HK-2 (cell line): ENCODE measurements around the gene AKAP6.

Source experiments
- DNase-seq: peaks from one replicate; pipeline ENCODE4 v3.0.0-alpha.2; 2018; ENCODE audit not compliant: unreplicated experiment

The AKAP6 gene

DNA sequence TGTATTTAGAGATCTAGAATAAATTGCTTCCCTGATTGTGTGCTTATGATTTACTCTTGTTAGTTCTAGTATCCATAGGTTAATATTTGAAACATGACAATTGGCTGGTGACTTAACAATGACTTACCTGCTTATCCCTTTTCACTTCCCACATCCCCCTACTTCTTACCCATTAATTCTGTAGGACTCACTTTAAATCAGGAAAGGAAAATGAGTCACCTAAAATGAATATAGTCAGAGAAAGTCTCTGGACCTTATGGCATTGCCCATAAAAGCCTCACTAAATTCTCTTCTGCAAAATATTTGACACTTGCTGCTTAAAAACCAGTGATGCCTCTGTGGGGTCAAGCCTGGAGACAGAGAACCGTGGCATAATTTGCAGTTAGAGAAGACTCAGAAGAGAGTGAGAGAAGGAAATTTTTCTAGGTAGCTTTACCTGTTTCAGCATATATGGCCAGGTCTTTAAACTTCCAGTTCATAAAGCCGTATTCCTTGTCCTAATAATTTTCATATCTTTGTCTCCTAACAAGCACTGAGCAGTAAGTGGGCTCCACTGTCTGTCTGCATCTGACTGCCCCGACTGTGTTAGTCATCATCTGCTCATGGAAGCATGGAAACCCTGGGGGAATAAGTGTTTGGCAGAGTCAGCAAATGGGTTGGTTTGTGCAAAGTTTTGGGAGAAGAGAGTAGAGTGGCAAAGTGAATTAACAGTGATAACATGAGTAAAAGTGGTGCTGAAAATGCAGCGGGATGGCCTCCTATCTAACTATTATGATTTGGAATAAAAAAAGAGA lies 294.4 kb downstream of the AKAP6 start:
- DNase-seq: no peak

DNA sequence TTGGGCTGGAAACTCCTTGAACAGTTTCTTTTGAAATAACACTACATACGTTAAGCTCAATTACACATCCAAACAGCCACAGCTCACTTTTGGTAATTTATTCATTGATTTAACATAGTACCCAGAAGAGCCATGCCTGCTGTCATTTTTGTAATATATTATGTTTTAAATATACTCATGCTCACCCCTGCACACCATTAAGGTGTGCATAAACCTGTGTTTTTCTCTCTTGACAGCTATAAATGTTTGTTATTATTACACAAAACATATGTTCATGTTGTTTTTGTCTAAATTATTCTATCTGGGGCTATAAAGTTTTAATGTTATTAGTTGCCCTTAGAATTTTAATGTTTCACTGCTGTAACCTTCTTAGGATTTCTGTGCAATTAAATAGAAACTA lies 296.1 kb downstream of the AKAP6 start:
- DNase-seq: no peak

DNA sequence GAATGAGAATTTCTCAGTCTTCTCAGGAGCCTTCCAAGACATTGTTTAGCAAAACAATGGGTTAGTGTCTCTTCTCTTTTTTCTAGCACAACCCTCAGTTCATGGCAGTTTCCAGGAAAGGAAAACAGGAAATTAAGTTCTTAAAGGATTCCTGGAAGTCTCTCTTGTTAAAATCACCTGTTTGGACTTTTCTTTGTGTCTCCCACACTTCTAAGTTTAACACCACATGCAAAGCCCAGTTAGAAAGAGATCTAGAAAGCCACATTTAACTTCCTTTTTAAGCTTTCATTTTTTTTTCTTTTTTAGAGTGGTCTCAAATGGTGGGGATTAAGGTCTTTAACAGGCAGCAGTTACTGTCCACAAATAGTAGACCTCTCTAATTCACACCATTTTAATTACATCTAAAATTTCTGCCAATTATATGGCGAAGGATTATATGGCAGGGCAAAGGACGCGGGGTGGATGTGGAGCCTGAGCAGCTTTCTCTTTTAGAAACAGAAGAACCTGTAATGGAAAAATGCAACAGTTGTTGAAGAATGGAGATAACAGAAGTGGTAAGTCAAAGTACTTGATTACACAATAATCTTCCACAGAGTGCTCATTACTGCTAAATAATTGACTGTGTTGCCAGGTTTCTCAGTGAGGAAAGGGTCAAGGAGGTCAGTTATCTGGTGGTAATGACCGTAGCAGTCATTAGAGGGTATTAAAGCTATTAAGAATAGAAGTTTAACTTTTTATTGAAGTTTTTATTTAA lies 298.6 kb downstream of the AKAP6 start:
- no peak for DNase-seq

DNA sequence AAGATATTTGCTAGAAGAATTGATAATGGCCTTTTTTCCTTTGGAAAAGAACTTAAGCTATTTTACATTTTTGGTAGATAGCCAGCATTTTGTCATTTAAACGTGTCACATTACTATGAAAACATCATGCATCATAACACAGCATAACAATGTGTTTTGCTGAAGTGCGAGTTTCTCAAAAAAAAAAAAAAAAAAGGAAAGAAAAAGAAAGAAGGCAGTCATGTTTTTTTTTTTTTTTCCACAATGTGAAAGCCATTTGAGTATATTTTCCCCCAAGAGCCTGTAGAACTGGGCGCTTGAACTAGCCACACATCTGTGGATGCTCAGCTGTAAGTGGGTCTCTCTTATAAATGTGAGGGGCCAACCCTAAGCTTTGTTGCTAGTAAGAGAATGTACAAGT lies 300.1 kb downstream of the AKAP6 start:
- DNase-seq: no peak

DNA sequence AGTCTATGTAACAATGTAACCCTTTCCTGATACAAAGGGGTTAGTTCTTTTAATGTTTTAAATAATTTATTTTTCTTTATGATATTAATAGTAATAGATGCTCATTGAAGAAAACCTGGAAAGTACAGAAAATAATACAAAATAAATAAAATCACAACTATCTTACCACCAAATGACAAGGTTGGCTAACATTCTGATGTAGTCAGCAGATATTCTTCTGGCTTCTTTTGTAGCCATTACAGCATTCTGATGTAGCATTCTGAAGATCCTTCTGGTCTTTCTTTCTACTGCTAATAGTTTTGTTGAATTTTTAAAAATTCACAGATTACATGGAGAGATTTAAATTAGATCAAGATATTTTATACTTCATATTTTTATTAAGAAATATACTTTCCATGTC lies 301.6 kb downstream of the AKAP6 start:
- DNase-seq: no peak

DNA sequence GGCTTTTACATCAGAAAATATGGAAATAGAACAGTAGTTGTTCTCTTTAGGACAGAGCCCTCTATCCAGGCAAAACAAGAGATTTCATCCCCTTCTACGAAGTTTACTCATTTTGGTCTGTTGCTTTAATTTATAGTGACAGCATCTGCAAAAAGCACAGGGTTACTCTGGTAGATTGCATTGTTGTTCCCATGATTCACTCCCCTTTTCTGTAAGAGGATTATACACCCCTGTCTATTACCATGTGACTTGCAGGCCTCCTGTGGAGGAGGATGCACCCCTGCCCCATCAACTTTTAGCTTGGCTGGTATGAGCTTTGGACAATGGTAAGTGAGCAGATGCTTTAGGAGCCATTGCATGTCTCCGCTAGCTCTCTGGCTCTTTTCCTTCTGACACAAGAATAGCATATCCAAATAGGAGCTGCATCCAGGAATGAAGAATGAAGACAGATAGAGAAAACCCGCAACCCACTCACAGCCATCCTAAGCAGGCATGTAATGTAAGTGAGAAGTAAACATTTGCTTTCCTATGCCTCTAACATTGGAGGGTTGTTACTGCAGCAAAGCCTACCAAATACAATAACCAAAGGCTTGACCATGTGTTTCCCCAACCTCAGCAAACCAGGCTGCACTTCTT lies 304.2 kb downstream of the AKAP6 start:
- no peak for DNase-seq

DNA sequence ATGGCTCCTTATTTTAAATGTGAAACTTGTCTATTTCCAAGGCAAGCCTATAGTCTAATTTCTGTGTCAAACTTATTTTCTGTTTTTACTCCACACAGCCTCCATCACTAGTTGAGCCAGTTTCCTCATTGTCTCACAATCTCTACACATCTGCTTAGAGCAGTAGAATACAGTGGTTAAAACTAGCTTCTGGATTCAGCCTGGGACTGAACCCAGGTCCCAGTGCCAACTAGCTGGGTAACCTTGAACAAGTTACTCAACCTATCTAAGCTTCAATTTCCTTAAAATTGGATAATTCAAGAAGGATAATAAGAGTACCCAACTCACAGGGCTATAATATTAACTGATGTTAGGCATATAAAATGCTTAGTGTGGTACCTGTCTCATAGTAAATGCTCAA lies 304.8 kb downstream of the AKAP6 start:
- DNase-seq: no peak

DNA sequence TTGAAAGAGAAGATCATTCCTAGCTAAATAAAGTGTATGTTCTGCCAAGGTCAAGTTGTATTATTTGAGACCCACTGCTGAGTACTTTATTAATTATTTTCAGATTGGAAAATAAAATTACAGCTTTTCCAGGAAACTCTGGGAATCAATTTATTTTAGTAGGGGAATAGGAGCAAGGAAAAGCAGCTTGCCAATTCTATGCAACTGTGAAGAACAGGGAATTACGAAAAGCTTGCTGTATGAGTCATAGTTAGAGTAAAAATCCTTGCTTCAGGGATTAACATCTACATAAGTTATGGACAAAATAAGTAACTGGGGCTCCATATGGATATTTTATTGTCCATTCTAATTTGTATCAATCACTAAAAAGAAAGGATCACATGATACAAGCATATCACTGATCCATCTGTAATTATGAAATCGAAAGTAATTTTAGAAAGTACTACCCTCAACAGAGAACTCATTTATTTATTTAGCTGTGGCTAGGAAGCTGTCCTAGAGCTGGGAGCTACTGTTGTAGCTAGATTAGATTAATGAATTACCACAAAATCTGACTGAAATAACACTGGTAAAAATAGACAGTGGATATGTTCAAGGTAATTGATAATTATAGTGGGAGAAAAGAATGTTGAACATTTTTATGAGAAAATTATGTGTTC lies 306.1 kb downstream of the AKAP6 start:
- no peak for DNase-seq

DNA sequence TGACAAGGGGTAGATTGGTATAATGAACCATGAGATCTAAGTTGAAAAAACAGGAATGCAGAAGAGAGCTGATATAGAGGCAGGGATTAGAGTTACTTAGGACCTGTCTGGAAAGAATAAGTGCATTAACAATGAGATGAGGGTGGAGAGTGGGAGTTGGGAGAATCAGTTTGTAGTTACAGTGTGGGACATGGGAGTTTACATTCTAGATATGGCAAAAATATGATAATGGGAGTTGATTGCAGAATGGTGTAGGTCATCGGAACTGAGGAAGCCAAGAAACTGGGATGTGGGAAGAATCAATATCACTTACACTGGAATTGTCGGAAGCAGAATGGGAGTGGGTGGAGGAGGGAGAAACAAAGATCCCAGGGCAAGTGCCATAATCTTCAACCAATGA lies 308.5 kb downstream of the AKAP6 start:
- DNase-seq: no peak

DNA sequence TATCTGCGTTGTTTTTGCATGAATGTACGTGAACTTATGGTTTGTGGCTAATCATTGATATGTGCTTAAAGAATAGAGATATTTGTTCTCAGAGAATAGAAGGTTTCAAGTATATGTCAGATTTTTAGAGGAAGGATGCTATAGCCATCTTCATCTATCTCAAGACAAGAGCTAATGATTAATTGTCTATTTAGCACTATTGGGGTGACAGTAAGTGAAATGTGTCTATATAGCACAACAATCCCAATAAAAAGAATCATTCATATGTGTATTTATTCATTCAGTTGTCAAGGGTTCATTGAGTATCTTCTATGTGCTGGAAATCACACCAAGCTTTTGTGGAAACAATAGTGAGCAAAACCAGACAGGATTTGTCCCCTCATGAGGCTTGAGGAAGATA lies 310.1 kb downstream of the AKAP6 start:
- DNase-seq: no peak

DNA sequence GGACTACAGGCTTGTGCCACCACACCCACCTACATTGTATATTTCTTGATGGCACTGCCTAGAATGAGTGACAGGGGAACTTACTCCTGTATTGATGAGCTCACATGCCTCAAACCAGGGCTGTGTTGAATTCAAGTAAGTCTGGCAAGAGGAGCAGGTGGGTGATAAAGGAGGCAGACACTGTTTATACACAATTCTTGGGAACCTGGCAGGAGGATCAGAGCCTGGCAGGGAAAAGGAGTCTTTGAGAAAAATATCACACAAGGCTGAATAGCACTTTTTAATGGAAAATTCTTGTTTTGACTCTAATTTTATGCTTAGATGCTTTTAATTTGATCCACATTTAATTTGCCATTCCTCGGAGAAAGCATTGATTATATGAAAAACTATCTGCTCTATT lies 316.5 kb downstream of the AKAP6 start:
- no peak for DNase-seq

DNA sequence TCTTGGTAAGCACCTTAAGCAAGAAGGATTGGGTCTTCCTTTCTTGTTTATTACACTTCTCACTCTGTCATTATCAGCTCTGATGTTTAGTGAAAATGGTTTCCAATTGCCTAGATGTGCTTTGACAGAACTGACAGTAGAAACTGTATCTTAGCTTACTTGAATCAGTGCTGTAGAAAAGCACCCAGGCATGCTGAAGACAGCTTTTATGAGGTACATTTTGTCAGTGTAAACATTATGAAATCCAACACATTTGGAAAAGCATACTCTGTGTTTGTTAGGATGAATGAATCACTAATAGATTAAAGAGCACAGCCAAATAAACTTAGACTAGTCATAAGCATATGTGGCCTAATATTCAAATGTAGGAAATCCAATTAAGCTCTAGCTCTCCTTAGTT lies 319.3 kb downstream of the AKAP6 start:
- DNase-seq: no peak

DNA sequence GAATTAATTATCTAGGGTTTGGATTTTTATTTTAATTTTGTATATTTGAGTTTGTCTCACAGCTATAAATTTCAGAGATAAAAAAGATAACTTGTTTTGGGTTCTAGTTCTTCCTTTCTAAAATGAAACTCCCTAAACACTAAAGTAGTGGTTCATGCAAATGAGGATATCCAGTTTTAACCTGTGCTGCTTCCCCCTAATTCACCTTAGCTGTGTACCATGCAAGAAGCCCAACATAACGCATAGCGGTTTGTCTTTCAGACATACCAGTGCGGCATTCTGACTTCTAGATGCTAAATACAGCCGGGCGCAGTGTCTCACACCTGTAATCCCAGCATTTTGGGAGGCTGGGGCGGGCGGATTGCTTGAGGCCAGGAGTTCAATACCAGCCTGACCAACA lies 320.9 kb downstream of the AKAP6 start:
- no peak for DNase-seq

DNA sequence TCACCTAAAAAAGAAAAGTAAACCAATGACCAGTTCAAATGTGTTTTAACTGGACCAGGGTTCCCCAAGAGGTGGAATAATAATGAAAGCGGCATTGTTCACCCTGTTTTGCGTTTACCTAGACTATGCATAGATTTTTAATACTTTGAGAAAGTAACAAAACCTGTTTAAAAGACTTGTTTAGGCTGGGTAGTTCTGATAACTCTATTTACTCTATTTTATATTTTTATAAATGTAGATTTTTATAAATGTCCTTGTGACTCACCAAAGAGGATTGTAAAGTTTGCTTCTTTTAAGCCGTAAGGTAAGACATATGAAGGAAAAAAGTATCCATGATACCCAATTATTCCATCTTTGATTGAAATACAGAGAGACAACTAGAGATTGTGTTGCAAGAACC lies 321.6 kb downstream of the AKAP6 start:
- DNase-seq: no peak

DNA sequence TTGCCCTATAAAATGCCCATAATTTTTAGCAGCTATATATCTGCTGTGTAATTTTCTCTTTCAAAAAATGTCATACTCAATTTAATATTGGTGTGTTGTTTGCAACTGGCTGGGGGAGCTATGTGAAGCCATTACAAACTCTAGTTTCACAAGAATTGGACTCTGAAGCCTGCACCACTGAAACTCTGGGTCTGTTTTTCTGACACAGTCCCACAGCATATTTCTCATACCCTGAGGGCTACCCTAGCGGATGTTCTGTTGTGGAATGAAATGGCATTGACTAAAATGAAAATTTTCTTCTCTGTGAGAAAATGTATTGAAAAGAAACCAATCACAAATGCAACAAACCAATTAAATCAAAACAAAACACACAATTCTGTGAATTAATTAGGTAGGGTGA lies 325.0 kb downstream of the AKAP6 start:
- no peak for DNase-seq

DNA sequence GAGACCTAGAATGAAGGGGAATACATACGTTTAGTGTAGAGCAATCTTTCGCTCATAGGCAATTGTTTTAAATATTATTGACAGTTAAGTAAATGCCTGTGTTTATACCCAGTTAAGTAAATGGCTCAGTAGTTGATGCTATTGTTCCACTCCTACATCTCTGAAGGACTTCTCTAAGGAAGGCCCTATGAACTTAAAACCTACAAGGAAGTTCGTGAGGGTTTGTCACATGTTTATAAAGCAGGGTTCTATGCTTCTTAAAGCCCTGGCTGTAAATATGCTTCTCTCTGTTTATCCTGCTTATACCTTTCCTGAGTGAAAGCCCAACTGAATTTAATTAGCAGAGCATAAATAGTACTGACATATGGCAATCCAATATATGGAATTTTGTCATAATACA lies 327.5 kb downstream of the AKAP6 start:
- DNase-seq: no peak

DNA sequence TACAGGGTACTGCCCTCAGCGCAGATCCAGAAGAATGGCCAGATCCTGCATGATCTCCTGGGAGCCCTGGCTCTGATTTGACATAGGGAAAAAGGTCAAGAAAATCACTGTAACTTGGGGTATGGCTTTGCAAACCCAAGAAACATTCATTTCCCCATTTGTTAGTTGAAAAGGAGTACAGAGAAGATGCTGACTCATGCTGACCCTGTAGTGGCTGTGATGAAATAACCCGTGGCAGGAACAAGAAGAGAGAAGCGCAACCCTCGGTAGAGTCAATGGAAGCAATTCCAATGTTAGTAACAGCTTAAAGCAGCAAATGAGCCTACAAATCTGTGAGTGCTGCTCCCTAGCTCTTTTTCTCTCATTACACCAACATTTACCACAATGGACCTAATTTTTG lies 328.0 kb downstream of the AKAP6 start:
- DNase-seq: no peak

DNA sequence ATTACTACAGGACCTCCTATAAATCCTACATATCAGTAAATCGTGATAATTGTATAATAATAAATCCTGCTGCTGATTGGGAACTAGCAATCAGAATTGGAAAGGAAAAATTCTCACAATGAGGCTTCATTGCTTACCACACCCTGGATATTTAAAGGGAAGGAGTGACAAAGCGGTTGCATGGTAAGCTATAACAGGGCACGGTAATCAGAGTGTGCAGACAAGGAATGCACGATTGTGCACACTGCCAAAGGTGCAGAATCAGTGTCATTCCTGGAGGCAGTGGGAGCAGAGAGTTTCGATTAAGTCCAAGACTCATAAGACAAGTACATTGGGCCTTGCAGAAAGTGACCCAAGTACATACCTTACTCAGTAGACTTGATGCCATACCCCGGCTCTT lies 332.1 kb downstream of the AKAP6 start:
- no peak for DNase-seq

DNA sequence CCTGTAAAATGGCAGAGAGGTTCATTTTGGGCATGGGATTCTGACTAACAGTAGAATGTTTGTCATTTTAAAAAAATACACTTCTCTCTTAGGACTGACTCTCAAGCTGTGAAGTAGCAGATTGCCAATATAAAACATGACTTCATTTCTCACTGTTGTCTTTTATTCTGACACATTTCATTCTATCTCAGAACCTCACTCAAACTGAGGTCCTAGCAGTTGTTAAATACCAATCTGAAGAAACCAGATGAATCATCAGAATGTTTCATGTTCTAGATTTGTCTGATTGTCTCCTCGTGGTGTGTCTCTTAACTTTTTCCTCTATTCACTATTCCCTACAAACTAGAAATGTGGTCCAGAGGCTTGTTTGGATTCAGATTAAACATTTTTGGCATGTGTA lies 333.1 kb downstream of the AKAP6 start:
- no peak for DNase-seq

DNA sequence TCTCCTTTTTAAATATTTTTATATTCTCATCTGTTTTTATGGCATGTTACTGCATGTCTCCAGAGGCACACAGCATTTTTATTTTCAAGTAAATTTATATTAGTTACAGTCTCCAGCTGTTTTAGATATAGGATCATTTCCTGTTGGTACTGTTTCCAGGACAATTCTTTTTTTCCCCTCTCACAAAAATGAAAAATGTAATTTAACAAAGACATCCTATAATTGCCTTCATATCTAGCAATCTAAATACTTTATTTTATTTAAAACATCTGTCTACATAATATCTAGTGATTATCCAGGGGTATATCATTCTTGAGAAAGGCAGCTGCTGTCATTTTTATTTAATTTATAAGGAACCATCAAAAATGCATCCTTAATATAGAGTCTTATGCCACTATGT lies 337.2 kb downstream of the AKAP6 start:
- DNase-seq: no peak

DNA sequence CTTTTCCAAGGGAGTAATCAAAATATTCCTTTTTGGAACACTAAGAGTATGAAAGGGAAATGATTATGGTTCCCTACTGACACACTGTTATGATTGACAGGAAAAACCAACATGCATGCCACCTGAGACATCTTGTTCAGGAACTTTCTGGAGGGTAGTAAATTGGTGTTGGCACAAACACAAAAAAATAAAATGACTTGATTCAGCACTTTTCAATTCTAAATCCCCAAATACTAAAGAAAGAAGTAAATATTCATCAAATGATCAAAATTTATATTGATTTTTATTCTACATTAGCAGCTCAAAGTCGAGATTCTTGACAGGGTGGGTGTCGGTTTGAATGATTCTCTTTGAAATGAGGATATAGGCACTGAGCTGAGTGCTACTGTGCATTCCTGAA lies 338.2 kb downstream of the AKAP6 start:
- DNase-seq: no peak

DNA sequence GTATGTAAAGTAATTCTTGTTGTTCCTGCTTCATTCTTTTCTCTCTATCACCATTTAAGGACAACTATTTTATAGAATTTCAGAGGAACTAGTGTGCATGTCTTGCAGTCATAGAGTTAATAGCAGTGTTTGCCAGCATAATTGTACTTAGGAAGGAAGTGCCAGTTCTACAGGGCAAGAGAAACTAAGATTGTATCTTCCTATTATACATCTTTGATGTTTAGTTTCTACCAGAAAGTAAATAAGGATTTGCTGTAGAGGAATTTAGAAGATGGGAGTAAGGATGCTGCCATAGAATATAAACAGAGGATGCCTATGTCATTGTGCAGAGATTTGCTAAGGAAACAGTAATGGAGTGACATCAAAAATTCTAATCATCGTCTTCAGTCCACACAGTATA lies 338.7 kb downstream of the AKAP6 start:
- no peak for DNase-seq

DNA sequence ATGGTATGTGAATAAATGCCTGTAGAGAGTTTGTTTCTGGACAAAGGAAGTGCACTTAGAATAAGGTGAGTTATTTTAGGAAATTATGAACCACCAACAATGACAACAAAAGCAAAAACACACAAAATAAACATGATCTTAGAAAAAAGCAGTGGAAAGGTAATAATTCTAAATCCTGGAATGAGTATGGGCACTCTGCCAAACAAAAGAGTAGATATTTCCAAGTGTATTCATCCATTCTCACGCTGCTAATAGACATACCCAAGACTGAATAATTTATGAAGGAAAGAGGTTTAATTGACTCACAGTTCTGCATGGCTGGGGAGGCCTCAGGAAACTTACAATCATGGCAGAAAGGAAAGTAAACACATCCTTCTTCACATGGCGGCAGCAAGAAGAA lies 340.3 kb downstream of the AKAP6 start:
- DNase-seq: no peak
